ENCODE measurements around the gene KCNG1. TPM values are rescaled to one million over a fixed set of nuclear protein-coding genes. Genes with fewer than 3 reads are reported as not detected.

The KCNG1 gene
- total and polyA plus RNA-seq, 2 donors (not counting 1 experiment from before 2014, with no cell fraction given), result 16.9 to 57.7 TPM

DNA sequence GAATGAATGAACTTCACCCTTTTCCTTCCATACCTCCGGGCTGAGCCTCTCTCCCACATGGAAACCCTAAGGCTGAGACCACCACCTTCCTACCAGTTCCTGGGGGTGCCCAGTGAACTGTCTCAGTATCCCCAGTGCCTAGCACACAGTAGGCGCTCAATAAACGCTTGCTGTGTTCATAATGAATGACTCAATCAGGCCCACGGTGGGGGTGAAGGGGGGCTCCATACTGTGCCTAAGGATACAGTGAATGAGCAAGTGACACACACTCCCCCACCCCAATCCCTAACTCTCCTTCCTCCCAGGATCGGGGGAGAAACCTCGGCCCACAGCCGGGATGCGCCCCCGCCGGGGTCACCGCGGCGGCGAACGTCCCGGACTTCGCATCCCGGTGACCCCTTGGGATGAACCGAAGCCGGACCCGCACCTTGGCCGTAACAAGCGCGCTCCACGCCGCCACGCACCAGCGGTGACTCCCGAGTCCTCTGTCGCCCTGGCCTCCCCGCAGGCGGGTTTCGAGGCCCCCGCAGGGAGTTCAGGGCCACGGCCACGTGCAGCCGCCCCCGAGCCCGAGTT lies 592 bp downstream of the KCNG1 start:
- ATAC-seq (ENCODE audit: low read depth) (no peak), DNase-seq (no peak)
- peaks cover 0 to 28% (median 7%) of the 10 kb centered on the region in 4 experiments for H3K27me3 ChIP-seq (replicated peaks in 1 of 4; ENCODE audit: control extremely low read depth in 1 of 4, control insufficient read depth in 3 of 4, insufficient read depth in 4 of 4, low read length in 3 of 4)
- WGBS (ENCODE audit: insufficient coverage), result 9% methylated on average over 36 of the region's 39 CpGs
- H3K9ac ChIP-seq (ENCODE audit: low read length), result peak overlapping the region; percentile 67
- intact Hi-C loops (cut with micrococcal nuclease), result no loop called here
- H2AFZ ChIP-seq (ENCODE audit: insufficient read depth, low read depth, low read length, poor library complexity, severe bottlenecking), result peak overlapping the region; percentile 77
- peak overlapping the region in 1 of 2 donors; percentile 54 for H3K27ac ChIP-seq (ENCODE audit: low read length in 2 of 2)
- ChIA-PET CTCF (no interaction called here), POLR2A (no interaction called here)
- peaks cover 31% of the 10 kb centered on the region for H4K20me1 ChIP-seq (ENCODE audit: control insufficient read depth, insufficient read depth, low read length, poor library complexity, severe bottlenecking)
- no peak for TF ChIP-seq EZH2 (IDR thresholded peaks at IDR 0.05; ENCODE audit: borderline replicate concordance, insufficient read depth, low read depth, low read length, poor library complexity, severe bottlenecking)
- TF ChIP-seq, protein P1, sequence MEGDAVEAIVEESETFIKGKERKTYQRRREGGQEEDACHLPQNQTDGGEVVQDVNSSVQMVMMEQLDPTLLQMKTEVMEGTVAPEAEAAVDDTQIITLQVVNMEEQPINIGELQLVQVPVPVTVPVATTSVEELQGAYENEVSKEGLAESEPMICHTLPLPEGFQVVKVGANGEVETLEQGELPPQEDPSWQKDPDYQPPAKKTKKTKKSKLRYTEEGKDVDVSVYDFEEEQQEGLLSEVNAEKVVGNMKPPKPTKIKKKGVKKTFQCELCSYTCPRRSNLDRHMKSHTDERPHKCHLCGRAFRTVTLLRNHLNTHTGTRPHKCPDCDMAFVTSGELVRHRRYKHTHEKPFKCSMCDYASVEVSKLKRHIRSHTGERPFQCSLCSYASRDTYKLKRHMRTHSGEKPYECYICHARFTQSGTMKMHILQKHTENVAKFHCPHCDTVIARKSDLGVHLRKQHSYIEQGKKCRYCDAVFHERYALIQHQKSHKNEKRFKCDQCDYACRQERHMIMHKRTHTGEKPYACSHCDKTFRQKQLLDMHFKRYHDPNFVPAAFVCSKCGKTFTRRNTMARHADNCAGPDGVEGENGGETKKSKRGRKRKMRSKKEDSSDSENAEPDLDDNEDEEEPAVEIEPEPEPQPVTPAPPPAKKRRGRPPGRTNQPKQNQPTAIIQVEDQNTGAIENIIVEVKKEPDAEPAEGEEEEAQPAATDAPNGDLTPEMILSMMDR (IDR thresholded peaks at IDR 0.05), result no peak
- H3K36me3 ChIP-seq (replicated peaks in 1 of 2; ENCODE audit: control extremely low read depth in 1 of 2, control insufficient read depth in 1 of 2, extremely low read depth in 1 of 2, insufficient read depth in 2 of 2, low read length in 1 of 2), result peaks cover 0 to 6% of the 10 kb centered on the region in 2 experiments
- Mint-ChIP-seq H3K9me3 (ENCODE audit: insufficient read depth) (no peaks in the 10 kb centered on the region), H3K27ac (peak overlapping the region; percentile 16), H3K4me1 (peaks cover 23% of the 10 kb centered on the region), H3K27me3 (peaks cover 35% of the 10 kb centered on the region), H3K4me3 (peak overlapping the region; percentile 79)
- H3K79me2 ChIP-seq (ENCODE audit: control insufficient read depth, insufficient read depth, low read length), result peaks cover 28% of the 10 kb centered on the region
- peaks cover 27 to 37% of the 10 kb centered on the region in 2 donors for H3K4me1 ChIP-seq (ENCODE audit: control insufficient read depth in 2 of 2, insufficient read depth in 2 of 2, low read length in 2 of 2)
- H3K9me3 ChIP-seq (ENCODE audit: control extremely low read depth in 1 of 3, control insufficient read depth in 2 of 3, insufficient read depth in 1 of 3, low read length in 2 of 3), result no peaks in the 10 kb centered on the region
- peak overlapping the region in 4 of 5 experiments; percentile 56 to 67 (median 61) for H3K4me3 ChIP-seq (ENCODE audit: control extremely low read depth in 1 of 5, extremely low read depth in 1 of 5, insufficient read depth in 1 of 5, low read depth in 2 of 5, low read length in 4 of 5)
- peak overlapping the region; percentile 83 for H3K4me2 ChIP-seq (replicated peaks; ENCODE audit: low read depth, low read length, poor library complexity, severe bottlenecking)
